ENCODE data around the gene CD8B2. TPM values are rescaled to one million over a fixed set of nuclear protein-coding genes. Genes with fewer than 3 reads are reported as not detected.

The CD8B2 gene
- total and polyA plus RNA-seq, 3 donors from 2014 or later = 0.16 to 0.25 TPM; not detected in 1

DNA sequence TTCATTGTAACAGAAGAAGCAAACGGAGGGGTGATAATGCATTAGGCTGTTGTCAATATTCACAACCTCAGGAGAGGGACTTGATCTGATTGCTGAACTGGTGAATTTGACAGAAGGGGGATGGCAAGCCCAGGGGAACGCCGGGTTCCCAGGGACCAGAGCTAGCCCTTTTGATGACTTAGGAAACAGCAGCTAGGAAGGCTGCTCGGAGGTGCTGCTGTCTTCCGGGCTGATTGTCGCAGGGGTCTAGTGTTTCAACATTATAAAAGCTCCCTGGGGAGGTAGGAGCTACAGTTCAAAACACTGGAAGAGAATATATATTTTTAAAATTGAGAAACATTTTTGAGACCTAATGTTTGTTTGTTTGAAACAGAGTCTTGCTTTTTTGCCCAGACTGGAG lies 47.3 kb downstream of the CD8B2 start:
- Histone ChIP-seq H3K36me3 (ENCODE audit: low read depth, missing control alignments) (no peaks in the 10 kb centered on the region), H3K4me1 (no peaks in the 10 kb centered on the region), H3K27me3 (no peaks in the 10 kb centered on the region), H3K4me3 (no peak overlapping the region), H3K27ac (no peak overlapping the region), H3K9me3 (no peaks in the 10 kb centered on the region)
- intact Hi-C loops (cut with DNase I; ENCODE audit: low total_unique reads) = no loop called here
- DNase-seq = no peak
- WGBS, 2 donors = 73 to 74% methylated on average over 6 of the region's 6 CpGs
- TF ChIP-seq CTCF (IDR thresholded peaks at IDR 0.05) (no peak), POLR2A (IDR thresholded peaks at IDR 0.05) (no peak)

DNA sequence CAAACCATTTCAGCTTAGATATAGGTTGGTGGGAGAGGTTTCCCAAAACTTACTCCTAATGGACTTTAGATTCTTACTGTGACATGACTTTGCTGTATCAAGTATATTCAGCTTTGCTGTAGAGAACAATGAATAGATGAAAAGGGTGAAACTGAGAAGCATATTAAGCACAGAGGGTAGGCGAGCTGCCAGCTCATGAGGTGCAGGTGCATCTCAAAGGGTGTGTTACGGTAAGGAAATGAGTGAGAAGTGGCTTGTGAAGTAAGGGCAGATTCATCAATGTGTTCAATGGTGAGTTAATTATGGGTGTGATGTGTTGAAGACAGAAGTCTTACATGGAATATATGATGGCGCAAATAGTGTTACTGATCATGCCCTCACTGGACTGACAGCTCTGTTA lies 49.3 kb downstream of the CD8B2 start:
- no peaks in the 10 kb centered on the region for H3K36me3 ChIP-seq (ENCODE audit: low read depth, missing control alignments)
- no peaks in the 10 kb centered on the region for H3K4me1 ChIP-seq
- TF ChIP-seq POLR2A (IDR thresholded peaks at IDR 0.05) (no peak), CTCF (IDR thresholded peaks at IDR 0.05) (no peak)
- 76 to 94% methylated on average over 3 of the region's 3 CpGs for WGBS, 2 donors
- no peaks in the 10 kb centered on the region for H3K9me3 ChIP-seq
- H3K27me3 ChIP-seq = no peaks in the 10 kb centered on the region
- H3K27ac ChIP-seq = no peak overlapping the region
- intact Hi-C loops (cut with DNase I; ENCODE audit: low total_unique reads) = no loop called here
- DNase-seq = no peak
- no peak overlapping the region for H3K4me3 ChIP-seq

- Histone ChIP-seq H3K9me3 (no peaks in the 10 kb centered on the region), H3K27me3 (no peaks in the 10 kb centered on the region), H3K27ac (no peak overlapping the region), H3K36me3 (ENCODE audit: low read depth, missing control alignments) (no peaks in the 10 kb centered on the region), H3K4me3 (no peak overlapping the region), H3K4me1 (no peaks in the 10 kb centered on the region)
- TF ChIP-seq CTCF (IDR thresholded peaks at IDR 0.05) = no peak
- TF ChIP-seq POLR2A (IDR thresholded peaks at IDR 0.05) = no peak
- DNase-seq = peak; percentile 18
- WGBS, 2 donors = 76 to 86% methylated on average over 4 of the region's 4 CpGs
- intact Hi-C loops (cut with DNase I; ENCODE audit: low total_unique reads) = no loop called here
Observed at GRCh38 chr2:106537047-106537446, 49.9 kb downstream of the CD8B2 start.

GRCh38 chr2:106537791-106538191 lies 50.6 kb downstream of the CD8B2 start:
- 81 to 86% methylated on average over 10 of the region's 10 CpGs for WGBS, 2 donors
- no peak overlapping the region for H3K27ac ChIP-seq
- H3K4me3 ChIP-seq = no peak overlapping the region
- no peak for DNase-seq
- H3K36me3 ChIP-seq (ENCODE audit: low read depth, missing control alignments) = no peaks in the 10 kb centered on the region
- intact Hi-C loops (cut with DNase I; ENCODE audit: low total_unique reads) = no loop called here
- TF ChIP-seq CTCF (IDR thresholded peaks at IDR 0.05) (no peak), POLR2A (IDR thresholded peaks at IDR 0.05) (no peak)
- no peaks in the 10 kb centered on the region for H3K4me1 ChIP-seq
- no peaks in the 10 kb centered on the region for H3K9me3 ChIP-seq
- H3K27me3 ChIP-seq = no peaks in the 10 kb centered on the region

GRCh38 chr2:106540886-106541285 lies 53.7 kb downstream of the CD8B2 start:
- Histone ChIP-seq H3K36me3 (ENCODE audit: low read depth, missing control alignments) (no peaks in the 10 kb centered on the region), H3K27ac (no peak overlapping the region), H3K27me3 (no peaks in the 10 kb centered on the region), H3K9me3 (no peaks in the 10 kb centered on the region), H3K4me1 (no peaks in the 10 kb centered on the region), H3K4me3 (no peak overlapping the region)
- 87 to 99% methylated on average over 4 to 5 of the region's 5 CpGs for WGBS, 2 donors
- no peak for TF ChIP-seq CTCF (IDR thresholded peaks at IDR 0.05)
- no peak for TF ChIP-seq POLR2A (IDR thresholded peaks at IDR 0.05)
- intact Hi-C loops (cut with DNase I; ENCODE audit: low total_unique reads) = no loop called here
- no peak for DNase-seq
